Measurements from ENCODE around the gene CIROP.

- TF ChIP-seq CTCF (IDR thresholded peaks at IDR 0.05): no peak
- TF ChIP-seq POLR2A (IDR thresholded peaks at IDR 0.05): no peak
Measured at GRCh38 chr14:23146980-23147379, 42.2 kb upstream of the CIROP start.
